ENCODE results near the gene GPER1. TPM values are rescaled to one million over a fixed set of nuclear protein-coding genes. Genes with fewer than 3 reads are reported as not detected.

GPER1 gene
- total and polyA plus RNA-seq, 4 donors: 2.9 to 23.1 (median 7.4) TPM

DNA sequence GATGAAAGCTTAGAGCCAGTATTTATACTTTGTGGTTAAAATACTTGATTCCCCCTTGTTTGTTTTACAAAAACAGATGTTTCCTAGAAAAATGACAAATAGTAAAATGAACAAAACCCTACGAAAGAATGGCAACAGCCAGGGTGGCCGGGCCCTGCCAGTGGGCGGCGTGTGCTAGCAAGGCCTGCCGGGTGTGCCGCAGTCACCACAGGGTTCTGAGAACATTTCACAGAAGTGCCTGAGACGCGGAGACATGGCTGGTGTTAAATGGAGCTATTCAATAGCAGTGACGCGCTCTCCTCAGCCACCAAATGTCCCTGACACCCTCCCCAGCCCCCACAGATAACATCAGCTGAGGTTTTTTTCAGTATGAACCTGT is 29.1 kb upstream of the GPER1 start:
- TF ChIP-seq RAD21 (IDR thresholded peaks at IDR 0.05) (no peak), ZBTB33 (IDR thresholded peaks at IDR 0.05) (no peak), TAF1 (conservative IDR thresholded peaks at IDR 0.05) (no peak), YY1 (IDR thresholded peaks at IDR 0.05) (no peak), MAX (IDR thresholded peaks at IDR 0.05) (no peak), RXRA (IDR thresholded peaks at IDR 0.05) (no peak), FOXA1 (IDR thresholded peaks at IDR 0.05) (no peak), CTCF (IDR thresholded peaks at IDR 0.05; ENCODE audit: low read depth, low read length, missing input control) (no peak)
- TF ChIP-seq, protein P1, sequence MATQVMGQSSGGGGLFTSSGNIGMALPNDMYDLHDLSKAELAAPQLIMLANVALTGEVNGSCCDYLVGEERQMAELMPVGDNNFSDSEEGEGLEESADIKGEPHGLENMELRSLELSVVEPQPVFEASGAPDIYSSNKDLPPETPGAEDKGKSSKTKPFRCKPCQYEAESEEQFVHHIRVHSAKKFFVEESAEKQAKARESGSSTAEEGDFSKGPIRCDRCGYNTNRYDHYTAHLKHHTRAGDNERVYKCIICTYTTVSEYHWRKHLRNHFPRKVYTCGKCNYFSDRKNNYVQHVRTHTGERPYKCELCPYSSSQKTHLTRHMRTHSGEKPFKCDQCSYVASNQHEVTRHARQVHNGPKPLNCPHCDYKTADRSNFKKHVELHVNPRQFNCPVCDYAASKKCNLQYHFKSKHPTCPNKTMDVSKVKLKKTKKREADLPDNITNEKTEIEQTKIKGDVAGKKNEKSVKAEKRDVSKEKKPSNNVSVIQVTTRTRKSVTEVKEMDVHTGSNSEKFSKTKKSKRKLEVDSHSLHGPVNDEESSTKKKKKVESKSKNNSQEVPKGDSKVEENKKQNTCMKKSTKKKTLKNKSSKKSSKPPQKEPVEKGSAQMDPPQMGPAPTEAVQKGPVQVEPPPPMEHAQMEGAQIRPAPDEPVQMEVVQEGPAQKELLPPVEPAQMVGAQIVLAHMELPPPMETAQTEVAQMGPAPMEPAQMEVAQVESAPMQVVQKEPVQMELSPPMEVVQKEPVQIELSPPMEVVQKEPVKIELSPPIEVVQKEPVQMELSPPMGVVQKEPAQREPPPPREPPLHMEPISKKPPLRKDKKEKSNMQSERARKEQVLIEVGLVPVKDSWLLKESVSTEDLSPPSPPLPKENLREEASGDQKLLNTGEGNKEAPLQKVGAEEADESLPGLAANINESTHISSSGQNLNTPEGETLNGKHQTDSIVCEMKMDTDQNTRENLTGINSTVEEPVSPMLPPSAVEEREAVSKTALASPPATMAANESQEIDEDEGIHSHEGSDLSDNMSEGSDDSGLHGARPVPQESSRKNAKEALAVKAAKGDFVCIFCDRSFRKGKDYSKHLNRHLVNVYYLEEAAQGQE (IDR thresholded peaks at IDR 0.05): no peak
- Histone ChIP-seq H3K4me1 (ENCODE audit: control insufficient read depth in 4 of 4, insufficient read depth in 4 of 4, low read length in 3 of 4) (peaks cover 5 to 30% (median 12%) of the 10 kb centered on the region in 4 donors), H3K9ac (ENCODE audit: low read depth in 1 of 2, low read length in 2 of 2) (no peak overlapping the region), H3K27me3 (ENCODE audit: control insufficient read depth in 4 of 4, insufficient read depth in 4 of 4, low read length in 3 of 4) (no peaks in the 10 kb centered on the region), H3K27ac (ENCODE audit: low read depth in 1 of 2, low read length in 2 of 2) (no peak overlapping the region), H3K9me3 (ENCODE audit: control insufficient read depth in 4 of 4, low read length in 3 of 4) (no peaks in the 10 kb centered on the region), H3K4me3 (ENCODE audit: low read depth in 1 of 3, low read length in 3 of 3) (no peak overlapping the region), H3K36me3 (ENCODE audit: control insufficient read depth in 4 of 4, insufficient read depth in 3 of 4, low read depth in 1 of 4, low read length in 3 of 4) (no peaks in the 10 kb centered on the region)
- no peak for DNase-seq (ENCODE audit: low spot score)
- WGBS: 92% methylated on average over 10 of the region's 10 CpGs

- H3K27me3 ChIP-seq (ENCODE audit: control insufficient read depth in 4 of 4, insufficient read depth in 4 of 4, low read length in 3 of 4): no peaks in the 10 kb centered on the region
- peak; percentile 66 for DNase-seq (ENCODE audit: low spot score)
- H3K9me3 ChIP-seq (ENCODE audit: control insufficient read depth in 4 of 4, low read length in 3 of 4): no peaks in the 10 kb centered on the region
- TF ChIP-seq FOXA1 (IDR thresholded peaks at IDR 0.05): no peak
- no peak for TF ChIP-seq RAD21 (IDR thresholded peaks at IDR 0.05)
- TF ChIP-seq TAF1 (conservative IDR thresholded peaks at IDR 0.05): no peak
- TF ChIP-seq HNF4G (IDR thresholded peaks at IDR 0.05): no peak
- TF ChIP-seq, protein P2, sequence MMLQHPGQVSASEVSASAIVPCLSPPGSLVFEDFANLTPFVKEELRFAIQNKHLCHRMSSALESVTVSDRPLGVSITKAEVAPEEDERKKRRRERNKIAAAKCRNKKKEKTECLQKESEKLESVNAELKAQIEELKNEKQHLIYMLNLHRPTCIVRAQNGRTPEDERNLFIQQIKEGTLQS (IDR thresholded peaks at IDR 0.05): no peak
- TF ChIP-seq SP1 (IDR thresholded peaks at IDR 0.05): no peak
- no peak for TF ChIP-seq GABPA (IDR thresholded peaks at IDR 0.05 in 1 of 2, conservative IDR thresholded peaks at IDR 0.05 in 1 of 2)
- H3K4me1 ChIP-seq (ENCODE audit: control insufficient read depth in 4 of 4, insufficient read depth in 4 of 4, low read length in 3 of 4): peaks cover 5 to 27% (median 12%) of the 10 kb centered on the region in 4 donors
- no peak overlapping the region for H3K9ac ChIP-seq (ENCODE audit: low read depth in 1 of 2, low read length in 2 of 2)
- no peak overlapping the region for H3K4me3 ChIP-seq (ENCODE audit: low read depth in 1 of 3, low read length in 3 of 3)
- H3K36me3 ChIP-seq (ENCODE audit: control insufficient read depth in 4 of 4, insufficient read depth in 3 of 4, low read depth in 1 of 4, low read length in 3 of 4): no peaks in the 10 kb centered on the region
- no peak overlapping the region for H3K27ac ChIP-seq (ENCODE audit: low read depth in 1 of 2, low read length in 2 of 2)
- WGBS: 51% methylated on average over 55 of the region's 55 CpGs
These were observed 28.5 kb upstream of the GPER1 start for GRCh38 chr7:1059200-1060091.
